ENCODE data around the gene PPARD.

DNA sequence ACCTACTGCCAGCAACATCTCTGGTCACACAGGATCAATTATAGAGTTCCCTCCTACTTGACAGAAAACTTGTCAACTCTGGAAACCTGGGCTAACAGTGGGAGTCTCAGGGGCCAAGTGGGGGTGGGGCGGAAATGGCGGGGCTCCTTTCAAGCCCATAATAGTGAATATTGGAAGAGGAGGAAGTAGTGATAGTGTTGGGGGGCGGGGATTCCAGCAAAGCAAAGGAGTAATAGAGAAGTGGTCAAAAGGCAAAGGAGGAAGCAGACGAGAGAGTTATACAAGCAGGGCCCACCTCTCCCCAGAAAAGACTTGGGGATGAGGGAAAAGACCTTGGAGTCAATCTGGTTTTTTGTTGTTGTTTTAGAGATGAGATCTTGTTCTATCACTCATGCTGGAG is 42.7 kb upstream of the PPARD start:
- TF ChIP-seq, protein P1, sequence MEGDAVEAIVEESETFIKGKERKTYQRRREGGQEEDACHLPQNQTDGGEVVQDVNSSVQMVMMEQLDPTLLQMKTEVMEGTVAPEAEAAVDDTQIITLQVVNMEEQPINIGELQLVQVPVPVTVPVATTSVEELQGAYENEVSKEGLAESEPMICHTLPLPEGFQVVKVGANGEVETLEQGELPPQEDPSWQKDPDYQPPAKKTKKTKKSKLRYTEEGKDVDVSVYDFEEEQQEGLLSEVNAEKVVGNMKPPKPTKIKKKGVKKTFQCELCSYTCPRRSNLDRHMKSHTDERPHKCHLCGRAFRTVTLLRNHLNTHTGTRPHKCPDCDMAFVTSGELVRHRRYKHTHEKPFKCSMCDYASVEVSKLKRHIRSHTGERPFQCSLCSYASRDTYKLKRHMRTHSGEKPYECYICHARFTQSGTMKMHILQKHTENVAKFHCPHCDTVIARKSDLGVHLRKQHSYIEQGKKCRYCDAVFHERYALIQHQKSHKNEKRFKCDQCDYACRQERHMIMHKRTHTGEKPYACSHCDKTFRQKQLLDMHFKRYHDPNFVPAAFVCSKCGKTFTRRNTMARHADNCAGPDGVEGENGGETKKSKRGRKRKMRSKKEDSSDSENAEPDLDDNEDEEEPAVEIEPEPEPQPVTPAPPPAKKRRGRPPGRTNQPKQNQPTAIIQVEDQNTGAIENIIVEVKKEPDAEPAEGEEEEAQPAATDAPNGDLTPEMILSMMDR (IDR thresholded peaks at IDR 0.05) = no peak
- no peak for TF ChIP-seq EZH2 (IDR thresholded peaks at IDR 0.05)
